Panc1 (cell line): Measurements from ENCODE around the gene CSDE1. TPM values are rescaled to one million over a fixed set of nuclear protein-coding genes. Genes with fewer than 3 reads are reported as not detected.

Experiments used
- ATAC-seq: fragments of 200-7000 bp; cut with Tn5 transposase; 2 replicates; pipeline ENCODE4 v1.9.1; 2020; ENCODE audit warnings: mild to moderate bottlenecking, moderate library complexity
- BruUV-seq: library from RNA; stranded (reverse); fragments of 400-500 nt; replicated peaks from 2 replicates; lab custom pipeline; 2021; lab: Mats Ljungman, UMichigan
- CTCF ChIA-PET: fragments of 300-600 bp; sonication (Branson Sonifier 250); formaldehyde crosslinking; loops from one replicate; lab custom pipeline; 2022; ENCODE audit warnings: antibody characterized with exemption; lab: Charles Lee
- POLR2A ChIA-PET: fragments of 300-600 bp; sonication (Branson Sonifier 250); formaldehyde crosslinking; loops from one replicate; lab custom pipeline; 2022; ENCODE audit warnings: antibody characterized with exemption; lab: Charles Lee
- DNase-seq: peaks from one replicate; pipeline ENCODE4 v3.0.0-alpha.2; 2010; ENCODE audit warnings: low read depth, low spot score
- H3K27ac ChIP-seq: 2 replicates; pipeline ENCODE4 v1.5.1; 2011; ENCODE audit warnings: mild to moderate bottlenecking, low read length, inconsistent platforms
- H3K27me3 ChIP-seq: fragments of 200-500 bp; sonication (Bioruptor generic); 2 replicates; pipeline ENCODE4 v1.6.0; 2014; ENCODE audit warnings: low read length, inconsistent platforms; ENCODE audit not compliant: control insufficient read depth, insufficient read depth
- H3K36me3 ChIP-seq: fragments of 200-500 bp; sonication (Bioruptor generic); 2 replicates; pipeline ENCODE4 v1.5.1; 2014; ENCODE audit warnings: inconsistent platforms, mild to moderate bottlenecking, low read length, moderate library complexity; ENCODE audit not compliant: control insufficient read depth, insufficient read depth
- H3K4me1 ChIP-seq: 2 replicates; pipeline ENCODE4 v1.5.1; 2011; ENCODE audit warnings: inconsistent platforms, mild to moderate bottlenecking, low read length, moderate library complexity; ENCODE audit not compliant: control insufficient read depth, insufficient read depth
- H3K4me3 ChIP-seq, 2 experiments: 2 replicates each; pipeline ENCODE4 v1.5.1; 2011 to 2012; ENCODE audit warnings: low read depth in 2 of 2, low read length in 2 of 2, mild to moderate bottlenecking in 2 of 2, inconsistent platforms in 1 of 2, moderate library complexity in 1 of 2
- H3K9me3 ChIP-seq: fragments of 200-500 bp; sonication (Bioruptor generic); 2 replicates; pipeline ENCODE4 v1.5.1; 2014; ENCODE audit warnings: low read depth, mild to moderate bottlenecking, inconsistent platforms, low read length, moderate library complexity; ENCODE audit not compliant: control insufficient read depth, insufficient read depth
- CTCF ChIP-seq: fragments of 450-650 bp; IDR thresholded peaks from 2 replicates; pipeline ENCODE4 v1.5.1; 2017; ENCODE audit warnings: mild to moderate bottlenecking
- POLR2AphosphoS5 ChIP-seq: IDR thresholded peaks from 2 replicates; pipeline ENCODE4 v1.6.1; 2012; ENCODE audit warnings: mild to moderate bottlenecking, low read depth, low read length, moderate library complexity
- REST ChIP-seq, 2 experiments: IDR thresholded peaks; 2 replicates each; pipeline ENCODE4 v1.6.1; 2011 to 2012; ENCODE audit warnings: low read depth in 2 of 2, control low read depth in 1 of 2, low read length in 1 of 2, mild to moderate bottlenecking in 1 of 2, moderate library complexity in 1 of 2; ENCODE audit not compliant: insufficient read depth in 1 of 2
- SIN3A ChIP-seq: IDR thresholded peaks from 2 replicates; pipeline ENCODE4 v1.6.1; 2012; ENCODE audit warnings: low read depth, mild to moderate bottlenecking, low read length, moderate library complexity, borderline replicate concordance; ENCODE audit not compliant: insufficient read depth
- TCF7L2 ChIP-seq: IDR thresholded peaks from 2 replicates; pipeline ENCODE4 v1.6.1; 2011; ENCODE audit warnings: mild to moderate bottlenecking, low read depth, low read length, inconsistent platforms
- in situ Hi-C: cut with HindIII; loops from 2 replicates; pipeline ENCODE4 v1.10.0; 2016; ENCODE audit warnings: low sequenced_read_pairs, low pct_unique_long_range_greater_than_20kb
- intact Hi-C: fragments of 100-400 bp; cut with micrococcal nuclease; formaldehyde crosslinking; loops from one replicate; pipeline ENCODE4 v1.10.0; 2022; ENCODE audit not compliant: unreplicated experiment
- total RNA-seq: library from RNA; stranded (reverse); gene quantifications from one replicate; pipeline ENCODE4 v1.2.1, GENCODE V29; 2021; ENCODE audit not compliant: unreplicated experiment

Gene CSDE1
- total RNA-seq, 1 experiment from 2014 or later = 347 TPM

- Histone ChIP-seq H3K27ac (no peak overlapping the region), H3K4me3 (no peak overlapping the region), H3K36me3 (peaks cover 59% of the 10 kb centered on the region), H3K4me1 (no peaks in the 10 kb centered on the region), H3K9me3 (no peaks in the 10 kb centered on the region), H3K27me3 (no peaks in the 10 kb centered on the region)
- ATAC-seq (no peak), DNase-seq (no peak)
- in situ Hi-C loops (no loop called here), intact Hi-C loops (no loop called here)
- ChIA-PET POLR2A (no interaction called here), CTCF (no interaction called here)
- no peak for TF ChIP-seq SIN3A
- no peak for TF ChIP-seq TCF7L2
- no peak for TF ChIP-seq POLR2AphosphoS5
- no peak for TF ChIP-seq REST (IDR thresholded peaks at IDR 0.05; ENCODE audit: insufficient read depth in 1 of 2, low read depth in 2 of 2, low read length in 1 of 2)
- TF ChIP-seq CTCF = no peak
- BruUV-seq = no TSS peak
Observed at GRCh38 chr1:114723915-114724314, 33.9 kb downstream of the CSDE1 start.

GRCh38 chr1:114723457-114723856 is 34.3 kb downstream of the CSDE1 start:
- H3K27ac ChIP-seq = no peak overlapping the region
- DNase-seq = no peak
- no peak for ATAC-seq
- H3K4me3 ChIP-seq = no peak overlapping the region
- no peaks in the 10 kb centered on the region for H3K27me3 ChIP-seq
- intact Hi-C loops (no loop called here), in situ Hi-C loops (no loop called here)
- peaks cover 55% of the 10 kb centered on the region for H3K36me3 ChIP-seq
- no TSS peak for BruUV-seq
- H3K9me3 ChIP-seq = no peaks in the 10 kb centered on the region
- ChIA-PET CTCF (no interaction called here), POLR2A (no interaction called here)
- H3K4me1 ChIP-seq = no peaks in the 10 kb centered on the region
- TF ChIP-seq SIN3A (no peak), POLR2AphosphoS5 (no peak), TCF7L2 (no peak)

- in situ Hi-C loops = no loop called here
Observed at GRCh38 chr1:114720492-114720891, 37.3 kb downstream of the CSDE1 start.

More at GRCh38 chr1:114720492-114720891, 37.3 kb downstream of the CSDE1 start:
- Histone ChIP-seq H3K9me3 (no peaks in the 10 kb centered on the region), H3K36me3 (peaks cover 49% of the 10 kb centered on the region), H3K4me3 (no peak overlapping the region), H3K4me1 (peaks cover 4% of the 10 kb centered on the region; the same call in 1 of the 2 replicates), H3K27ac (no peak overlapping the region), H3K27me3 (no peaks in the 10 kb centered on the region)
- no peak for ATAC-seq
- CTCF ChIA-PET = no interaction called here
- no TSS peak for BruUV-seq
- POLR2A ChIA-PET = no interaction called here
- TF ChIP-seq TCF7L2 (no peak), REST (IDR thresholded peaks at IDR 0.05; ENCODE audit: insufficient read depth in 1 of 2, low read depth in 2 of 2, low read length in 1 of 2) (no peak), SIN3A (no peak)
- no peak for DNase-seq
- intact Hi-C loops = no loop called here
